HepG2 (cell line): ENCODE data around the gene BCL11B. TPM values are rescaled to one million over a fixed set of nuclear protein-coding genes. Genes with fewer than 3 reads are reported as not detected.

ENCODE experiments used
- BHLHE40 ChIP-seq: IDR thresholded peaks from 2 replicates; pipeline ENCODE4 v1.6.1; 2011; ENCODE audit warnings: low read length, improper control_type of control experiment
- CEBPB ChIP-seq: IDR thresholded peaks from 2 replicates; pipeline ENCODE4 v1.6.1; 2011; ENCODE audit warnings: low read depth, low read length, improper control_type of control experiment, borderline replicate concordance
- CREM ChIP-seq, 2 experiments: sonication (generic) in 1 of 2; formaldehyde crosslinking in 1 of 2; IDR thresholded peaks; 2 replicates each; pipeline versions ENCODE4 v1.4.0 to v1.6.1; 2016 to 2020; ENCODE audit warnings: antibody characterized with exemption in 1 of 2, mild to moderate bottlenecking in 1 of 2, missing genetic modification reagents in 1 of 2
- KDM5A ChIP-seq: fragments of 200-600 bp; sonication (generic); IDR thresholded peaks from 2 replicates; pipeline ENCODE4 v1.7.0; 2018; ENCODE audit warnings: antibody characterized with exemption, mild to moderate bottlenecking, low read length, borderline replicate concordance
- MIER2 ChIP-seq: IDR thresholded peaks from 2 replicates; pipeline ENCODE4 v1.6.1; 2016; ENCODE audit warnings: missing biosample characterization, missing genetic modification reagents
- RFXAP ChIP-seq: sonication (generic); formaldehyde crosslinking; IDR thresholded peaks from 2 replicates; pipeline ENCODE4 v1.4.0; 2020; ENCODE audit warnings: missing genetic modification reagents, borderline replicate concordance
- TBL1XR1 ChIP-seq: fragments of 150-350 bp; IDR thresholded peaks from 2 replicates; pipeline ENCODE4 v1.6.1; 2014; ENCODE audit warnings: borderline replicate concordance, low read length; ENCODE audit not compliant: partially characterized antibody
- ZFP82 ChIP-seq: sonication (generic); formaldehyde crosslinking; IDR thresholded peaks from 2 replicates; pipeline ENCODE4 v1.5.1; 2020; ENCODE audit warnings: mild to moderate bottlenecking, missing genetic modification reagents, borderline replicate concordance
- ZNF136 ChIP-seq: sonication (generic); formaldehyde crosslinking; IDR thresholded peaks from 2 replicates; pipeline ENCODE4 v1.8.1; 2022; ENCODE audit warnings: low read depth, mild to moderate bottlenecking, moderate library complexity, missing genetic modification reagents
- ZNF619 ChIP-seq: sonication (generic); formaldehyde crosslinking; IDR thresholded peaks from 2 replicates; pipeline ENCODE4 v1.4.0; 2020; ENCODE audit warnings: mild to moderate bottlenecking, missing genetic modification reagents
- ZNF746 ChIP-seq: sonication (generic); formaldehyde crosslinking; IDR thresholded peaks from 2 replicates; pipeline ENCODE4 v1.8.0; 2022; ENCODE audit warnings: mild to moderate bottlenecking, missing genetic modification reagents
- polyA plus RNA-seq, 8 experiments: library from polyadenylated mRNA; depleted of rRNA in 3 of 8; stranded (reverse) in 7 of 8; unstranded in 1 of 8; fragments of >200 nt; fragmentation: Illumina TruSeq in 4 of 8; extraction: Trizol in 4 of 8; gene quantifications; 2 replicates each; pipeline versions ENCODE4 v1.2.1 to v1.2.3, GENCODE V29; 2011 to 2016; ENCODE audit warnings: low read depth in 4 of 8, missing spikeins in 1 of 8, mixed read lengths in 1 of 8; ENCODE audit not compliant: insufficient read depth in 1 of 8
- total RNA-seq, 5 experiments: library from RNA; depleted of rRNA; stranded (reverse); fragments of >200 nt; fragmentation: Illumina TruSeq; extraction: Trizol; gene quantifications; 2 replicates each; pipeline ENCODE4 v1.2.3, GENCODE V29; 2016; ENCODE audit warnings: low read depth in 1 of 5
- TF ChIP-seq, protein P1 (sequence below): sonication (generic); formaldehyde crosslinking; IDR thresholded peaks from 2 replicates; pipeline ENCODE4 v1.4.0; 2020; ENCODE audit warnings: missing genetic modification reagents, mild to moderate bottlenecking, borderline replicate concordance
- TF ChIP-seq, protein P2 (sequence below): sonication (generic); formaldehyde crosslinking; IDR thresholded peaks from 2 replicates; pipeline ENCODE4 v1.8.1; 2023; ENCODE audit warnings: mild to moderate bottlenecking, missing genetic modification reagents, borderline replicate concordance
- TF ChIP-seq, protein P3 (sequence below): sonication (generic); formaldehyde crosslinking; IDR thresholded peaks from 2 replicates; pipeline ENCODE4 v1.5.1; 2020; ENCODE audit warnings: missing genetic modification reagents, mild to moderate bottlenecking, borderline replicate concordance
- TF ChIP-seq, protein P4 (sequence below), 2 experiments: sonication (generic) in 1 of 2; formaldehyde crosslinking in 1 of 2; IDR thresholded peaks; 2 replicates each; pipeline versions ENCODE4 v1.5.1 to v1.6.1; 2011 to 2020; ENCODE audit warnings: borderline replicate concordance in 1 of 2, low read depth in 1 of 2, low read length in 1 of 2, mild to moderate bottlenecking in 1 of 2, missing genetic modification reagents in 1 of 2, moderate library complexity in 1 of 2
- TF ChIP-seq, protein P5 (sequence below): IDR thresholded peaks from 2 replicates; pipeline ENCODE4 v1.6.1; 2016; ENCODE audit warnings: mild to moderate bottlenecking

BCL11B gene
- total and polyA plus RNA-seq, 2 of the 13 experiments (the other 11 are each of a cell fraction or from before 2014, with no cell fraction given), result not detected

DNA sequence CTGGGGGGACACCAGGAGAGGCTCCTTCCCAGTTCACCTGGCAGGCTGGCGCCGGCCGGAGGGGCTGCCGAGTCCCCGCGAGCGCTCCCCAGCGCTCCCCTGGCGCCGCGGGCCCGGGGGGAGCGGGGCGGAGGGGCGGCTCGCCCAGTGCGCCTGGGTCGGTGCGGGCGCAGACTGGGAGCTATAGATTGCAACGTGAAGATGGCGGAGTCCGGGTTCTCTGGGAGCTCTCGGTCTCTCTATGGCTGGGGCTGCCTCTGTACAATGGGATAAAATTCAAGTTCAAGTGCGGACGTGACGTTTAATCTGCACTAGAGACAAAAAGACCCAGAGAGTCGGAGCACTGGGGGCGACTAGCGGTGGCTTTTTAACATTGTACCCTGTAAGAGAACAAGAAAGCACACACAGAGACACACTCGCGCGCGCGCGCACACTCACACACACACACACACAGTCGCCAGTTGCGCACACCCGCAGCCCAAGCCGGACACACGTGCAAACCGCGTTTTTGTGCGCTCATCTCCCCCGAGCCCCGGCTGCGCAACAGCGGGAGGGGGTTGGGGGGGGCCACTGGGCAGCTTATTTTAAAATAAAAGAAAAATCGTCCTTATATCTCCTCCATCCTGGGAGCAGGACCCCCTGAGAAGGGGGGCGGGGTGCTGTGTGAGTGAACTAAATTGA is at the start of gene BCL11B (continued):
- TF ChIP-seq CREM (IDR thresholded peaks at IDR 0.05) (0 out of 2 replicates have a peak, but pooled peaks have one; percentile 12), CREM (CRISPR knock-in tag; IDR thresholded peaks at IDR 0.05) (no peak), ZNF619 (CRISPR knock-in tag) (no peak), TBL1XR1 (no peak), ZFP82 (CRISPR knock-in tag) (no peak), KDM5A (no peak), ZNF136 (CRISPR knock-in tag) (no peak), CEBPB (no peak), MIER2 (CRISPR knock-in tag) (no peak), ZNF746 (CRISPR knock-in tag) (no peak), RFXAP (CRISPR knock-in tag) (no peak), BHLHE40 (no peak)
- TF ChIP-seq, protein P1, sequence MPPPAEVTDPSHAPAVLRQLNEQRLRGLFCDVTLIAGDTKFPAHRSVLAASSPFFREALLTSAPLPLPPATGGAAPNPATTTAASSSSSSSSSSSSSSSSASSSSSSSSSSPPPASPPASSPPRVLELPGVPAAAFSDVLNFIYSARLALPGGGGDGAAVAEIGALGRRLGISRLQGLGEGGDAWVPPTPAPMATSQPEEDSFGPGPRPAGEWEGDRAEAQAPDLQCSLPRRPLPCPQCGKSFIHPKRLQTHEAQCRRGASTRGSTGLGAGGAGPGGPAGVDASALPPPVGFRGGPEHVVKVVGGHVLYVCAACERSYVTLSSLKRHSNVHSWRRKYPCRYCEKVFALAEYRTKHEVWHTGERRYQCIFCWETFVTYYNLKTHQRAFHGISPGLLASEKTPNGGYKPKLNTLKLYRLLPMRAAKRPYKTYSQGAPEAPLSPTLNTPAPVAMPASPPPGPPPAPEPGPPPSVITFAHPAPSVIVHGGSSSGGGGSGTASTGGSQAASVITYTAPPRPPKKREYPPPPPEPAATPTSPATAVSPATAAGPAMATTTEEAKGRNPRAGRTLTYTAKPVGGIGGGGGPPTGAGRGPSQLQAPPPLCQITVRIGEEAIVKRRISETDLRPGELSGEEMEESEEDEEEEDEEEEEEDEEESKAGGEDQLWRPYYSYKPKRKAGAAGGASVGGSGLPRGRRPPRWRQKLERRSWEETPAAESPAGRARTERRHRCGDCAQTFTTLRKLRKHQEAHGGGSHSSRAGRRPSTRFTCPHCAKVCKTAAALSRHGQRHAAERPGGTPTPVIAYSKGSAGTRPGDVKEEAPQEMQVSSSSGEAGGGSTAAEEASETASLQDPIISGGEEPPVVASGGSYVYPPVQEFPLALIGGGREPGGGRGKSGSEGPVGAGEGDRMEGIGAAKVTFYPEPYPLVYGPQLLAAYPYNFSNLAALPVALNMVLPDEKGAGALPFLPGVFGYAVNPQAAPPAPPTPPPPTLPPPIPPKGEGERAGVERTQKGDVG, result no peak
- TF ChIP-seq, protein P2, sequence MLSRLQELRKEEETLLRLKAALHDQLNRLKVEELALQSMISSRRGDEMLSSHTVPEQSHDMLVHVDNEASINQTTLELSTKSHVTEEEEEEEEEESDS, result no peak
- TF ChIP-seq, protein P3, sequence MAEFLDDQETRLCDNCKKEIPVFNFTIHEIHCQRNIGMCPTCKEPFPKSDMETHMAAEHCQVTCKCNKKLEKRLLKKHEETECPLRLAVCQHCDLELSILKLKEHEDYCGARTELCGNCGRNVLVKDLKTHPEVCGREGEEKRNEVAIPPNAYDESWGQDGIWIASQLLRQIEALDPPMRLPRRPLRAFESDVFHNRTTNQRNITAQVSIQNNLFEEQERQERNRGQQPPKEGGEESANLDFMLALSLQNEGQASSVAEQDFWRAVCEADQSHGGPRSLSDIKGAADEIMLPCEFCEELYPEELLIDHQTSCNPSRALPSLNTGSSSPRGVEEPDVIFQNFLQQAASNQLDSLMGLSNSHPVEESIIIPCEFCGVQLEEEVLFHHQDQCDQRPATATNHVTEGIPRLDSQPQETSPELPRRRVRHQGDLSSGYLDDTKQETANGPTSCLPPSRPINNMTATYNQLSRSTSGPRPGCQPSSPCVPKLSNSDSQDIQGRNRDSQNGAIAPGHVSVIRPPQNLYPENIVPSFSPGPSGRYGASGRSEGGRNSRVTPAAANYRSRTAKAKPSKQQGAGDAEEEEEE (CRISPR knock-in tag), result no peak
- TF ChIP-seq, protein P4, sequence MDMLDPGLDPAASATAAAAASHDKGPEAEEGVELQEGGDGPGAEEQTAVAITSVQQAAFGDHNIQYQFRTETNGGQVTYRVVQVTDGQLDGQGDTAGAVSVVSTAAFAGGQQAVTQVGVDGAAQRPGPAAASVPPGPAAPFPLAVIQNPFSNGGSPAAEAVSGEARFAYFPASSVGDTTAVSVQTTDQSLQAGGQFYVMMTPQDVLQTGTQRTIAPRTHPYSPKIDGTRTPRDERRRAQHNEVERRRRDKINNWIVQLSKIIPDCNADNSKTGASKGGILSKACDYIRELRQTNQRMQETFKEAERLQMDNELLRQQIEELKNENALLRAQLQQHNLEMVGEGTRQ (IDR thresholded peaks at IDR 0.05; ENCODE audit: low read depth, low read length), result no peak
- TF ChIP-seq, protein P4 (CRISPR knock-in tag; IDR thresholded peaks at IDR 0.05; ENCODE audit: borderline replicate concordance), result no peak
- TF ChIP-seq, protein P5, sequence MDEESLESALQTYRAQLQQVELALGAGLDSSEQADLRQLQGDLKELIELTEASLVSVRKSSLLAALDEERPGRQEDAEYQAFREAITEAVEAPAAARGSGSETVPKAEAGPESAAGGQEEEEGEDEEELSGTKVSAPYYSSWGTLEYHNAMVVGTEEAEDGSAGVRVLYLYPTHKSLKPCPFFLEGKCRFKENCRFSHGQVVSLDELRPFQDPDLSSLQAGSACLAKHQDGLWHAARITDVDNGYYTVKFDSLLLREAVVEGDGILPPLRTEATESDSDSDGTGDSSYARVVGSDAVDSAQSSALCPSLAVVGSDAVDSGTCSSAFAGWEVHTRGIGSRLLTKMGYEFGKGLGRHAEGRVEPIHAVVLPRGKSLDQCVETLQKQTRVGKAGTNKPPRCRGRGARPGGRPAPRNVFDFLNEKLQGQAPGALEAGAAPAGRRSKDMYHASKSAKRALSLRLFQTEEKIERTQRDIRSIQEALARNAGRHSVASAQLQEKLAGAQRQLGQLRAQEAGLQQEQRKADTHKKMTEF, result no peak
